A673 (cell line): ENCODE measurements around the gene C1orf159. TPM values are rescaled to one million over a fixed set of nuclear protein-coding genes. Genes with fewer than 3 reads are reported as not detected.
"Not testable (repeated sequence)": the region's sequence is repeated elsewhere in the genome, so short reads cannot be mapped to it uniquely, and the experiment has no call there.

ENCODE experiments used
- BruUV-seq: library from RNA; stranded (reverse); fragments of 400-500 nt; replicated peaks from 2 replicates; lab custom pipeline; 2021; lab: Mats Ljungman, UMichigan
- CTCF ChIA-PET: fragments of 300-600 bp; sonication (Branson Sonifier 250); formaldehyde crosslinking; loops from one replicate; lab custom pipeline; 2022; ENCODE audit warnings: antibody characterized with exemption; lab: Charles Lee
- POLR2A ChIA-PET: fragments of 300-600 bp; sonication (Branson Sonifier 250); formaldehyde crosslinking; loops from one replicate; lab custom pipeline; 2022; ENCODE audit warnings: antibody characterized with exemption; ENCODE audit not compliant: low non-redundant PET; lab: Charles Lee
- DNase-seq: peaks from one replicate; pipeline ENCODE4 v3.0.0-alpha.2; 2015; ENCODE audit warnings: low spot score
- H3K27ac ChIP-seq: fragments of 200-600 bp; sonication (generic); 2 replicates; pipeline ENCODE4 v1.5.1; 2016; ENCODE audit warnings: mixed run types, low read depth, mild to moderate bottlenecking, mixed read lengths, antibody characterized with exemption, low read length; ENCODE audit not compliant: poor library complexity, severe bottlenecking
- H3K27me3 ChIP-seq: fragments of 200-600 bp; sonication (generic); replicated peaks from 2 replicates; pipeline ENCODE4 v1.6.1; 2017; ENCODE audit warnings: mixed run types, low read depth, mild to moderate bottlenecking, mixed read lengths, antibody characterized with exemption, low read length; ENCODE audit not compliant: insufficient read depth, poor library complexity
- H3K36me3 ChIP-seq: fragments of 200-600 bp; sonication (generic); 2 replicates; pipeline ENCODE4 v1.6.1; 2016; ENCODE audit warnings: mixed run types, mild to moderate bottlenecking, mixed read lengths, antibody characterized with exemption, low read length; ENCODE audit not compliant: insufficient read depth, poor library complexity, severe bottlenecking
- H3K4me1 ChIP-seq: fragments of 200-600 bp; sonication (generic); 2 replicates; pipeline ENCODE4 v1.6.1; 2017; ENCODE audit warnings: mixed run types, mild to moderate bottlenecking, mixed read lengths, antibody characterized with exemption, low read length; ENCODE audit not compliant: insufficient read depth, poor library complexity, severe bottlenecking
- H3K4me3 ChIP-seq: fragments of 200-600 bp; sonication (generic); 2 replicates; pipeline ENCODE4 v1.5.1; 2016; ENCODE audit warnings: low read depth, mixed run types, mild to moderate bottlenecking, mixed read lengths, low read length; ENCODE audit not compliant: poor library complexity, severe bottlenecking
- H3K9me3 ChIP-seq: fragments of 200-600 bp; sonication (generic); 2 replicates; pipeline ENCODE4 v1.6.1; 2016; ENCODE audit warnings: mixed run types, low read depth, mild to moderate bottlenecking, mixed read lengths, antibody characterized with exemption, low read length; ENCODE audit not compliant: poor library complexity, severe bottlenecking
- EZH2 ChIP-seq: fragments of 200-600 bp; sonication (generic); IDR thresholded peaks from 2 replicates; pipeline ENCODE4 v1.6.1; 2017; ENCODE audit warnings: borderline replicate concordance, low read depth, mild to moderate bottlenecking, mixed read lengths, antibody characterized with exemption, low read length; ENCODE audit not compliant: poor library complexity, severe bottlenecking
- intact Hi-C: fragments of 100-400 bp; cut with micrococcal nuclease; formaldehyde crosslinking; loops from one replicate; pipeline ENCODE4 v1.10.0; 2022; ENCODE audit not compliant: unreplicated experiment
- total RNA-seq: library from RNA; stranded (reverse); gene quantifications from 2 replicates; pipeline ENCODE4 v1.2.3, GENCODE V29; 2021
- TF ChIP-seq, protein P1 (sequence below): fragments of 300-800, 200-600 bp; sonication (generic); conservative IDR thresholded peaks from 2 replicates; pipeline ENCODE4 v1.5.1; 2017; ENCODE audit warnings: low read depth, mild to moderate bottlenecking, antibody characterized with exemption, low read length, moderate library complexity, mixed read lengths

Gene C1orf159
- total RNA-seq, 1 experiment from 2014 or later, result 26.8 TPM

DNA sequence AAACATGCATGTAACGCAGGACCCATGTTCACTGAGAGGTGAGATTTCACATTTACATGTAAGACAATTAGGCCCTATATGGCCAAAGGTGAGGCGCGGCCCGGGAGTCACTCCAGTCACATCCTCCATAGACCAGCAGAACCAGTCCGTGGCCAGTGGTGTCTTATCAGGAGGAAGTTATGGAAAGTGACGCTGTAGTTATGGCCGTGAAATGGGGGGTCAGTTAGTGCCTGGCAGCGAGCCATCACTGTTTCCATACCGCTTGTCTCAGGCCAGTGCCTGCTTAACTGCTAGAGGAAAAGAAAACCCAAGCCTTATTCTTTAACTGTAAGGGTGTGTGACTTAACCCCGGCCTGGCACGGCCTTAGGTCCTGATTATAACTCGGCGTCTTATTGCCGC, 6.1 kb downstream of the C1orf159 start:
- Histone ChIP-seq H3K27me3 (no peaks in the 10 kb centered on the region), H3K9me3 (no peaks in the 10 kb centered on the region), H3K36me3 (peaks cover 10% of the 10 kb centered on the region), H3K4me1 (no peaks in the 10 kb centered on the region), H3K4me3 (no peak overlapping the region), H3K27ac (no peak overlapping the region)
- CTCF ChIA-PET, result no interaction called here
- intact Hi-C loops, result loop anchor here (10.0 kb wide), 2 partner anchors 75 to 265 kb away; partner anchors contain the start of gene AURKAIP1
- no TSS peak for BruUV-seq
- POLR2A ChIA-PET, result no interaction called here
- TF ChIP-seq, protein P1, sequence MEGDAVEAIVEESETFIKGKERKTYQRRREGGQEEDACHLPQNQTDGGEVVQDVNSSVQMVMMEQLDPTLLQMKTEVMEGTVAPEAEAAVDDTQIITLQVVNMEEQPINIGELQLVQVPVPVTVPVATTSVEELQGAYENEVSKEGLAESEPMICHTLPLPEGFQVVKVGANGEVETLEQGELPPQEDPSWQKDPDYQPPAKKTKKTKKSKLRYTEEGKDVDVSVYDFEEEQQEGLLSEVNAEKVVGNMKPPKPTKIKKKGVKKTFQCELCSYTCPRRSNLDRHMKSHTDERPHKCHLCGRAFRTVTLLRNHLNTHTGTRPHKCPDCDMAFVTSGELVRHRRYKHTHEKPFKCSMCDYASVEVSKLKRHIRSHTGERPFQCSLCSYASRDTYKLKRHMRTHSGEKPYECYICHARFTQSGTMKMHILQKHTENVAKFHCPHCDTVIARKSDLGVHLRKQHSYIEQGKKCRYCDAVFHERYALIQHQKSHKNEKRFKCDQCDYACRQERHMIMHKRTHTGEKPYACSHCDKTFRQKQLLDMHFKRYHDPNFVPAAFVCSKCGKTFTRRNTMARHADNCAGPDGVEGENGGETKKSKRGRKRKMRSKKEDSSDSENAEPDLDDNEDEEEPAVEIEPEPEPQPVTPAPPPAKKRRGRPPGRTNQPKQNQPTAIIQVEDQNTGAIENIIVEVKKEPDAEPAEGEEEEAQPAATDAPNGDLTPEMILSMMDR, result no peak
- TF ChIP-seq EZH2, result no peak
- no peak for DNase-seq

DNA sequence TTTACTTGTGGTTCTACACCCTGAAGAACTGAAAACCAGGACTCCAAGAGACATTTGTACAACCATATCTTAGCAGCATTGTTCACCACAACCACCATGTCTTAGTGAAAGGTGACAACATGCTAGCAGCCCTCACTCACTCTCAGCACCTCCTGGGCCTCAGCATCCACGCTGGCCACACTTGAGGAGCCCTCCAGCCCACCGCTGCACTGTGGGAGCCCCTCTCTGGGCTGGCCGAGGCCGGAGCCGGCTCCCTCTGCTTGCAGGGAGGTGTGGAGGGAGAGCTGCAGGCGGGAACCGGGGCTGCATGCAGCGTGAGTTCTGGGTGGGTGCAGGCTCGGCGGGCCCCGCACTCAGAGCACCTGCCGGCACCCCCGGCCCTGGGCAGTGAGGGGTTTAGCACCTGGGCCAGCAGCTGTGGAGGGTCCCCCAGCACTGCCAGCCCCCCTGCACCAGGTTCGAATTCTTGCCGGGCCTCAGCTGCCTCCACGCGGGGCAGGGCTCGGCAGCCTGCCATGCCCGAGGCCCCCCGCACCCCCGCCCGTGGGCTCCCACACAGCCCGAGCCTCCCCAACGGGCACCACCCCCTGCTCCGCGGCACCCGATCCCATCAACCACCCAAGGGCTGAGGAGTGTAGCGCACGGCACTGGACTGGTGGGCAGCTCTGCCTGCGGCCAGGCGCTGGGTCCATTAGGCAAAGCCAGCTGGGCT, 9.2 kb downstream of the C1orf159 start:
- H3K27me3 ChIP-seq, result no peaks in the 10 kb centered on the region
- DNase-seq, result no peak
- POLR2A ChIA-PET, result no interaction called here
- CTCF ChIA-PET, result no interaction called here
- H3K9me3 ChIP-seq, result no peaks in the 10 kb centered on the region
- H3K27ac ChIP-seq, result no peak overlapping the region
- no peak overlapping the region for H3K4me3 ChIP-seq
- no peaks in the 10 kb centered on the region for H3K4me1 ChIP-seq
- H3K36me3 ChIP-seq, result no peaks in the 10 kb centered on the region
- intact Hi-C loops, result no loop called here
- no peak for TF ChIP-seq EZH2
- TF ChIP-seq, protein P1, result no peak
- BruUV-seq, result no TSS peak

DNA sequence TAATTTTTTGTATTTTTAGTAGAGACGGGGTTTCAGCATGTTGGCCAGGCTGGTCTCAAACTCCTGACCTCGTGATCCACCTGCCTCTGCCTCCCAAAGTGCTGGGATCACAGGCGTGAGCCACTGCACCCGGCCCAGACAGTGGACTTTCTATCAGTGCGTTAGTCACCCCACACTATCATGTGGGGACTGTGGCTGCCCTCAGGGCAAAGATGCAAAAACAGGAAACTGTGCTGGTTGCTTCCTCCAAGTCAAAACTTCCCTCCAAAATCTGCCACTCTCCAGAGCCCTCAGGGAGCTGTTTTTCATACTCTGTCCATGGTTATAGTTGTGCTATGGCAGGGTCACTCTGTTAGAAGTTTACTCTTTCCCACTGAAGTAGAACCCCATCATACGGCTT, 11.7 kb downstream of the C1orf159 start:
- H3K36me3 ChIP-seq, BruUV-seq, POLR2A ChIA-PET, DNase-seq, intact Hi-C loops, H3K9me3 ChIP-seq, H3K4me3 ChIP-seq, H3K4me1 ChIP-seq, H3K27me3 ChIP-seq, CTCF ChIA-PET, H3K27ac ChIP-seq: not testable (repeated sequence)

DNA sequence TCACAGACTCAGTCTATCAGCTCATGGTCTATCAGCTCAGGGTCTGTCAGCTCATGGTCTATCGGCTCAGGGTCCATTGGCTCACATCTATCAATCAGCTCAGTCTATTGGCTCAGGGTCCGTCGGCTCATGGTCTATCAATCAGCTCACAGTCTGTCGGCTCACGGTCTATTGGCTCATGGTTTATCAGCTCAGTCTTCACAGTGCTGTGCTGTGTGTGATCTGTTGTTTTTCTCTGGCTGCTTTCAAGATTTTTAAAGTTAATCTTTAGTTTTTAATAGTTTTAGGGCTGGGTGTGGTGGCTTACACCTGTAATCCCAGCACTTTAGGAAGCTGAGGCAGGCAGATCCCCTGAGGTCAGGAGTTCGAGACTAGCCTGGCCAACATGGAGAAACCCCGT, 14.4 kb downstream of the C1orf159 start:
- Histone ChIP-seq H3K4me1 (no peaks in the 10 kb centered on the region), H3K27me3 (no peaks in the 10 kb centered on the region), H3K27ac (no peak overlapping the region), H3K4me3 (no peak overlapping the region), H3K9me3 (no peaks in the 10 kb centered on the region), H3K36me3 (no peaks in the 10 kb centered on the region)
- TF ChIP-seq EZH2, result no peak
- TF ChIP-seq, protein P1, result no peak
- intact Hi-C loops, result no loop called here
- no peak for DNase-seq
- ChIA-PET POLR2A (no interaction called here), CTCF (no interaction called here)
- no TSS peak for BruUV-seq
